Activated CD8-positive, alpha-beta memory T cell treated with anti-CD3 and anti-CD28 coated beads, Interleukin-2, amount 50 U/mL, for 24 hours (primary cell): ENCODE results near the gene DPYD.

ENCODE experiments used
- DNase-seq: peaks from one replicate; pipeline ENCODE4 v3.0.0-alpha.2; 2020; ENCODE audit errors: extremely low read depth

The DPYD gene

GRCh38 chr1:97784661-97785060, 136.2 kb downstream of the DPYD start:
- no peak for DNase-seq

GRCh38 chr1:97783751-97784150, 137.1 kb downstream of the DPYD start:
- no peak for DNase-seq

GRCh38 chr1:97781762-97782337, 139.0 kb downstream of the DPYD start:
- no peak for DNase-seq

- DNase-seq, result no peak
Measured at GRCh38 chr1:97780884-97781283, 139.9 kb downstream of the DPYD start.

GRCh38 chr1:97778718-97779117, 142.1 kb downstream of the DPYD start:
- no peak for DNase-seq

- DNase-seq, result no peak
Measured at GRCh38 chr1:97770376-97770775, 150.5 kb downstream of the DPYD start.

GRCh38 chr1:97767381-97767780, 153.5 kb downstream of the DPYD start:
- DNase-seq, result no peak

GRCh38 chr1:97764991-97765390, 155.8 kb downstream of the DPYD start:
- no peak for DNase-seq

GRCh38 chr1:97761637-97762036, 159.2 kb downstream of the DPYD start:
- no peak for DNase-seq

- DNase-seq, result no peak
Measured at GRCh38 chr1:97759078-97759477, 161.8 kb downstream of the DPYD start.

GRCh38 chr1:97758541-97759057, 162.2 kb downstream of the DPYD start:
- no peak for DNase-seq

GRCh38 chr1:97745912-97746311, 174.9 kb downstream of the DPYD start:
- DNase-seq, result no peak

- no peak for DNase-seq
Measured at GRCh38 chr1:97744977-97745376, 175.9 kb downstream of the DPYD start.

GRCh38 chr1:97743129-97743528, 177.7 kb downstream of the DPYD start:
- no peak for DNase-seq

- no peak for DNase-seq
Measured at GRCh38 chr1:97740891-97741290, 179.9 kb downstream of the DPYD start.

GRCh38 chr1:97739596-97740103, 181.2 kb downstream of the DPYD start:
- DNase-seq, result no peak

GRCh38 chr1:97738270-97738669, 182.6 kb downstream of the DPYD start:
- no peak for DNase-seq

GRCh38 chr1:97730271-97730670, 190.6 kb downstream of the DPYD start:
- no peak for DNase-seq

GRCh38 chr1:97728436-97728835, 192.4 kb downstream of the DPYD start:
- DNase-seq, result no peak

GRCh38 chr1:97727029-97727428, 193.8 kb downstream of the DPYD start:
- DNase-seq, result no peak

- no peak for DNase-seq
Measured at GRCh38 chr1:97726386-97726785, 194.4 kb downstream of the DPYD start.

- DNase-seq, result no peak
Measured at GRCh38 chr1:97721221-97721620, 199.6 kb downstream of the DPYD start.

- DNase-seq, result no peak
Measured at GRCh38 chr1:97712980-97713379, 207.9 kb downstream of the DPYD start.

GRCh38 chr1:97711858-97712257, 209.0 kb downstream of the DPYD start:
- DNase-seq, result no peak
